MM.1S (cell line): ENCODE data around the gene HGS.

Experiments used
- DNase-seq: peaks from one replicate; pipeline ENCODE4 v3.0.0-alpha.2; 2015
- H2AFZ ChIP-seq: fragments of 300-600 bp; sonication (generic); 2 replicates; pipeline ENCODE4 v1.6.0; 2016; ENCODE audit warnings: antibody characterized with exemption, low read length
- H3F3A ChIP-seq: fragments of 300-600 bp; sonication (generic); 2 replicates; pipeline ENCODE4 v1.6.1; 2016; ENCODE audit warnings: mild to moderate bottlenecking, antibody characterized with exemption, low read length, moderate library complexity, mixed read lengths; ENCODE audit not compliant: insufficient read depth
- H3K27ac ChIP-seq: fragments of 300-600 bp; sonication (generic); 2 replicates; pipeline ENCODE4 v1.5.1; 2016; ENCODE audit warnings: mild to moderate bottlenecking, low read length
- H3K27me3 ChIP-seq: fragments of 300-600 bp; sonication (generic); replicated peaks from 2 replicates; pipeline ENCODE4 v1.6.0; 2016; ENCODE audit warnings: low read length; ENCODE audit not compliant: insufficient read depth
- H3K36me3 ChIP-seq: fragments of 300-600 bp; sonication (generic); replicated peaks from 2 replicates; pipeline ENCODE4 v1.6.1; 2016; ENCODE audit warnings: mild to moderate bottlenecking, low read length, mixed read lengths; ENCODE audit not compliant: insufficient read depth
- H3K4me1 ChIP-seq: fragments of 300-600 bp; sonication (generic); 2 replicates; pipeline ENCODE4 v1.6.1; 2016; ENCODE audit warnings: low read length, mixed read lengths
- H3K4me2 ChIP-seq: fragments of 300-600 bp; sonication (generic); 2 replicates; pipeline ENCODE4 v1.6.0; 2016; ENCODE audit warnings: low read depth, low read length
- H3K4me3 ChIP-seq: fragments of 300-600 bp; sonication (generic); 2 replicates; pipeline ENCODE4 v1.5.1; 2016; ENCODE audit warnings: low read length, mixed read lengths
- H3K79me2 ChIP-seq: fragments of 300-600 bp; sonication (generic); 2 replicates; pipeline ENCODE4 v1.6.1; 2016; ENCODE audit warnings: mixed run types, low read length, mixed read lengths
- H3K9ac ChIP-seq: fragments of 300-600 bp; sonication (generic); 2 replicates; pipeline ENCODE4 v1.6.1; 2016; ENCODE audit warnings: low read length, mixed read lengths
- H3K9me2 ChIP-seq: fragments of 300-600 bp; sonication (generic); replicated peaks from 2 replicates; pipeline ENCODE4 v1.6.1; 2016; ENCODE audit warnings: mild to moderate bottlenecking, low read length, mixed read lengths; ENCODE audit not compliant: insufficient read depth
- H3K9me3 ChIP-seq: fragments of 300-600 bp; sonication (generic); replicated peaks from 2 replicates; pipeline ENCODE4 v1.6.1; 2016; ENCODE audit warnings: mild to moderate bottlenecking, low read length, mixed read lengths; ENCODE audit not compliant: insufficient read depth
- H4K20me1 ChIP-seq: fragments of 300-600 bp; sonication (generic); 2 replicates; pipeline ENCODE4 v1.6.1; 2016; ENCODE audit warnings: mild to moderate bottlenecking, low read length, moderate library complexity, mixed read lengths; ENCODE audit not compliant: insufficient read depth
- CTCF ChIP-seq: fragments of 300-600 bp; sonication (generic); IDR thresholded peaks from 2 replicates; pipeline ENCODE4 v1.5.1; 2016; ENCODE audit warnings: antibody characterized with exemption, low read length, mixed read lengths
- EZH2 ChIP-seq: fragments of 300-600 bp; sonication (generic); optimal IDR thresholded peaks from 2 replicates; pipeline ENCODE3; 2017; ENCODE audit warnings: low read depth, mild to moderate bottlenecking, antibody characterized with exemption, low read length, mixed read lengths
- EZH2phosphoT487 ChIP-seq: fragments of 300-600 bp; sonication (generic); IDR thresholded peaks from 2 replicates; pipeline ENCODE4 v1.6.1; 2018; ENCODE audit warnings: antibody characterized with exemption, low read length

The HGS gene

GRCh38 chr17:81714412-81715106 is 30.7 kb downstream of the HGS start:
- Histone ChIP-seq H3K4me3 (no peak overlapping the region), H3K4me2 (no peak overlapping the region), H3K27ac (no peak overlapping the region), H3K9ac (no peak overlapping the region), H3K79me2 (peaks cover 34% of the 10 kb centered on the region), H3K9me2 (no peaks in the 10 kb centered on the region), H3K36me3 (no peaks in the 10 kb centered on the region), H2AFZ (no peak overlapping the region), H3K9me3 (no peaks in the 10 kb centered on the region), H4K20me1 (no peaks in the 10 kb centered on the region), H3F3A (peaks cover 12% of the 10 kb centered on the region), H3K27me3 (no peaks in the 10 kb centered on the region), H3K4me1 (peaks cover 17% of the 10 kb centered on the region)
- TF ChIP-seq EZH2 (no peak), EZH2phosphoT487 (no peak), CTCF (no peak)
- no peak for DNase-seq

- H2AFZ ChIP-seq = no peak overlapping the region
- H4K20me1 ChIP-seq = no peaks in the 10 kb centered on the region
- H3F3A ChIP-seq = peaks cover 12% of the 10 kb centered on the region
- no peak overlapping the region for H3K27ac ChIP-seq
- no peak overlapping the region for H3K4me2 ChIP-seq
- H3K36me3 ChIP-seq = no peaks in the 10 kb centered on the region
- H3K9me3 ChIP-seq = no peaks in the 10 kb centered on the region
- no peaks in the 10 kb centered on the region for H3K27me3 ChIP-seq
- peaks cover 17% of the 10 kb centered on the region for H3K4me1 ChIP-seq
- H3K4me3 ChIP-seq = no peak overlapping the region
- no peak overlapping the region for H3K9ac ChIP-seq
- H3K79me2 ChIP-seq = peaks cover 34% of the 10 kb centered on the region
- TF ChIP-seq EZH2phosphoT487 (no peak), EZH2 (no peak), CTCF (no peak)
- no peaks in the 10 kb centered on the region for H3K9me2 ChIP-seq
- DNase-seq = no peak
Observed at GRCh38 chr17:81715107-81715871, 31.5 kb downstream of the HGS start.

- peaks cover 8% of the 10 kb centered on the region for H3F3A ChIP-seq
- H3K36me3 ChIP-seq = no peaks in the 10 kb centered on the region
- H3K4me3 ChIP-seq = no peak overlapping the region
- no peaks in the 10 kb centered on the region for H3K27me3 ChIP-seq
- no peak overlapping the region for H3K9ac ChIP-seq
- no peaks in the 10 kb centered on the region for H4K20me1 ChIP-seq
- no peak for TF ChIP-seq EZH2phosphoT487
- peaks cover 11% of the 10 kb centered on the region for H3K4me1 ChIP-seq
- H2AFZ ChIP-seq = no peak overlapping the region
- peaks cover 34% of the 10 kb centered on the region for H3K79me2 ChIP-seq
- no peak overlapping the region for H3K27ac ChIP-seq
- DNase-seq = no peak
- H3K9me3 ChIP-seq = no peaks in the 10 kb centered on the region
- no peak overlapping the region for H3K4me2 ChIP-seq
- H3K9me2 ChIP-seq = no peaks in the 10 kb centered on the region
Observed at GRCh38 chr17:81715872-81716673, 32.3 kb downstream of the HGS start.
